ENCODE measurements around the gene DCAF10.
"Not testable (repeated sequence)": the region's sequence is repeated elsewhere in the genome, so short reads cannot be mapped to it uniquely, and the experiment has no call there.

GRCh38 chr9:37825174-37825573 is 24.6 kb downstream of the DCAF10 start:
- not testable (repeated sequence) for TF ChIP-seq SIN3A (conservative IDR thresholded peaks at IDR 0.05 in 1 of 2, IDR thresholded peaks at IDR 0.05 in 1 of 2; ENCODE audit: low read depth in 1 of 2, low read length in 2 of 2); SP1 (IDR thresholded peaks at IDR 0.05; ENCODE audit: low read depth, low read length); RBBP5 (IDR thresholded peaks at IDR 0.05; ENCODE audit: borderline replicate concordance, low read depth, low read length); POLR2A (IDR thresholded peaks at IDR 0.05; ENCODE audit: control extremely low read depth in 1 of 2, low read depth in 2 of 2, low read length in 2 of 2)

Measured in H1 (cell line).